OCI-LY7 (cell line): ENCODE results near the gene TMC8. TPM values are rescaled to one million over a fixed set of nuclear protein-coding genes. Genes with fewer than 3 reads are reported as not detected.
A peak's percentile ranks its signal among the peaks of the same experiment; 100 is the strongest.

Experiments used
- BruUV-seq: library from RNA; stranded (reverse); fragments of 400-500 nt; replicated peaks from 2 replicates; lab custom pipeline; 2021; lab: Mats Ljungman, UMichigan
- CTCF ChIA-PET: fragments of 300-600 bp; sonication (Branson Sonifier 250); formaldehyde crosslinking; loops from one replicate; lab custom pipeline; 2022; ENCODE audit warnings: antibody characterized with exemption; ENCODE audit not compliant: unreplicated experiment; lab: Charles Lee
- POLR2A ChIA-PET: fragments of 300-600 bp; sonication (Branson Sonifier 250); formaldehyde crosslinking; loops from one replicate; lab custom pipeline; 2022; ENCODE audit warnings: antibody characterized with exemption; lab: Charles Lee
- DNase-seq: peaks from one replicate; pipeline ENCODE4 v3.0.0-alpha.2; 2015; ENCODE audit warnings: low spot score
- H2AFZ ChIP-seq: fragments of 200-600 bp; sonication (generic), shearing (Covaris generic); 2 replicates; pipeline ENCODE4 v1.6.1; 2014; ENCODE audit warnings: mild to moderate bottlenecking, antibody characterized with exemption, low read length, moderate library complexity
- H3K27ac ChIP-seq: fragments of 200-600 bp; sonication (generic); 2 replicates; pipeline ENCODE4 v1.5.1; 2014; ENCODE audit warnings: mixed run types, low read depth, mild to moderate bottlenecking, moderate library complexity, low read length, inconsistent platforms; ENCODE audit not compliant: poor library complexity, severe bottlenecking
- H3K36me3 ChIP-seq: fragments of 200-600 bp; sonication (generic); 2 replicates; pipeline ENCODE4 v1.6.1; 2014; ENCODE audit warnings: mild to moderate bottlenecking, antibody characterized with exemption, low read length, moderate library complexity, mixed read lengths; ENCODE audit not compliant: insufficient read depth
- H3K4me1 ChIP-seq: fragments of 200-600 bp; sonication (generic); 2 replicates; pipeline ENCODE4 v1.5.1; 2014; ENCODE audit warnings: mild to moderate bottlenecking, low read length; ENCODE audit not compliant: insufficient read depth, poor library complexity, severe bottlenecking
- H3K4me2 ChIP-seq: fragments of 200-600 bp; sonication (generic); 2 replicates; pipeline ENCODE4 v1.6.1; 2014; ENCODE audit warnings: mild to moderate bottlenecking, low read length
- H3K4me3 ChIP-seq: fragments of 200-600 bp; sonication (generic); 2 replicates; pipeline ENCODE4 v1.5.1; 2014; ENCODE audit warnings: mild to moderate bottlenecking, low read depth, low read length; ENCODE audit not compliant: poor library complexity, severe bottlenecking
- H3K79me2 ChIP-seq: fragments of 200-600 bp; sonication (generic); 2 replicates; pipeline ENCODE4 v1.6.1; 2016; ENCODE audit warnings: low read depth, mild to moderate bottlenecking, low read length, moderate library complexity, mixed read lengths; ENCODE audit not compliant: insufficient read depth
- H3K9me2 ChIP-seq: fragments of 200-600 bp; sonication (generic); 2 replicates; pipeline ENCODE4 v1.6.1; 2016; ENCODE audit warnings: mild to moderate bottlenecking, low read length, mixed read lengths; ENCODE audit not compliant: insufficient read depth
- H3K9me3 ChIP-seq: fragments of 200-600 bp; sonication (generic); 2 replicates; pipeline ENCODE4 v1.6.1; 2014; ENCODE audit warnings: mild to moderate bottlenecking, mixed run types, low read length, mixed read lengths
- H4K20me1 ChIP-seq: fragments of 200-600 bp; sonication (generic); 2 replicates; pipeline ENCODE4 v1.6.1; 2014; ENCODE audit warnings: mild to moderate bottlenecking, antibody characterized with exemption, low read length, moderate library complexity, mixed read lengths; ENCODE audit not compliant: insufficient read depth
- EZH2phosphoT487 ChIP-seq: fragments of 200-600 bp; sonication (generic); IDR thresholded peaks from 2 replicates; pipeline ENCODE4 v1.6.1; 2018; ENCODE audit warnings: low read depth, borderline replicate concordance, mild to moderate bottlenecking, mixed run types, antibody characterized with exemption, low read length, moderate library complexity, mixed read lengths
- intact Hi-C: fragments of 100-400 bp; cut with micrococcal nuclease; formaldehyde crosslinking; loops from one replicate; pipeline ENCODE4 v1.10.0; 2022; ENCODE audit not compliant: unreplicated experiment
- total RNA-seq, 2 experiments: library from RNA; depleted of rRNA in 1 of 2; stranded (reverse); fragments of >200 nt in 1 of 2; shearing (Covaris generic) in 1 of 2; gene quantifications; 2 replicates each; pipeline ENCODE4 v1.2.3, GENCODE V29; 2014 to 2022
- TF ChIP-seq, protein P1 (sequence below): fragments of 200-600 bp; sonication (generic); conservative IDR thresholded peaks from 2 replicates; pipeline ENCODE4 v1.5.1; 2014; ENCODE audit warnings: mild to moderate bottlenecking, antibody characterized with exemption, low read length, moderate library complexity, mixed read lengths

The TMC8 gene
- total RNA-seq, 2 experiments from 2014 or later, result 83.8 to 236 TPM

DNA sequence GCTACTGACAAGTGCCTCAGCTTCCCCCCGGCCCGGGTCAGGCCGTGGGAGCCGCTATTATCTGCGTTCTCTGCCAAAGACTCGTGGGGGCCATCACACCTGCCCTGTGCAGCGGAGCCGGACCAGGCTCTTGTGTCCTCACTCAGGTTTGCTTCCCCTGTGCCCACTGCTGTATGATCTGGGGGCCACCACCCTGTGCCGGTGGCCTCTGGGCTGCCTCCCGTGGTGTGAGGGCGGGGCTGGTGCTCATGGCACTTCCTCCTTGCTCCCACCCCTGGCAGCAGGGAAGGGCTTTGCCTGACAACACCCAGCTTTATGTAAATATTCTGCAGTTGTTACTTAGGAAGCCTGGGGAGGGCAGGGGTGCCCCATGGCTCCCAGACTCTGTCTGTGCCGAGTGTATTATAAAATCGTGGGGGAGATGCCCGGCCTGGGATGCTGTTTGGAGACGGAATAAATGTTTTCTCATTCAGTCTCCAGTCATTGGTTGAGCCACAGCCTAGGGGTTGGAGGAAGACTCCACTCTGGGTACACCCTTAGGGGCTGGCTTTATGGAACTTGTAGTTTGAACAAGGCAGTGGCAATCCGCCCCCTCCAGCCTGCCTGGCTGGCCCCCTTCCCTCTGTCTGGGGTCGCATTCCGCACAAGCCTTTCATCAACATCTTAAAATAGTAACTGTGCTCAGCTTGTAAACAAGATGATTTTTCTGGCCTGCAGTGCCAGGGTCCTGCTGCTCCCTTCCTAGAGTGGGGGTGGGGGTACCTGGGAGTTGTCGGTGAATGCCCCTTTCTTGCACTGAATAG, 41.9 kb downstream of the TMC8 start:
- BruUV-seq, result TSS peak; percentile 56
- H2AFZ ChIP-seq, result no peak overlapping the region
- TF ChIP-seq, protein P1, sequence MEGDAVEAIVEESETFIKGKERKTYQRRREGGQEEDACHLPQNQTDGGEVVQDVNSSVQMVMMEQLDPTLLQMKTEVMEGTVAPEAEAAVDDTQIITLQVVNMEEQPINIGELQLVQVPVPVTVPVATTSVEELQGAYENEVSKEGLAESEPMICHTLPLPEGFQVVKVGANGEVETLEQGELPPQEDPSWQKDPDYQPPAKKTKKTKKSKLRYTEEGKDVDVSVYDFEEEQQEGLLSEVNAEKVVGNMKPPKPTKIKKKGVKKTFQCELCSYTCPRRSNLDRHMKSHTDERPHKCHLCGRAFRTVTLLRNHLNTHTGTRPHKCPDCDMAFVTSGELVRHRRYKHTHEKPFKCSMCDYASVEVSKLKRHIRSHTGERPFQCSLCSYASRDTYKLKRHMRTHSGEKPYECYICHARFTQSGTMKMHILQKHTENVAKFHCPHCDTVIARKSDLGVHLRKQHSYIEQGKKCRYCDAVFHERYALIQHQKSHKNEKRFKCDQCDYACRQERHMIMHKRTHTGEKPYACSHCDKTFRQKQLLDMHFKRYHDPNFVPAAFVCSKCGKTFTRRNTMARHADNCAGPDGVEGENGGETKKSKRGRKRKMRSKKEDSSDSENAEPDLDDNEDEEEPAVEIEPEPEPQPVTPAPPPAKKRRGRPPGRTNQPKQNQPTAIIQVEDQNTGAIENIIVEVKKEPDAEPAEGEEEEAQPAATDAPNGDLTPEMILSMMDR, result no peak
- ChIA-PET CTCF (no interaction called here), POLR2A (interaction anchor here (0.6 to 0.9 kb wide), 4 partner anchors 10 to 33 kb away, joined by 3 to 6 read pairs (median 3); no protein-coding TSS in a partner anchor)
- peaks cover 29% of the 10 kb centered on the region for H3K36me3 ChIP-seq
- H4K20me1 ChIP-seq, result no peaks in the 10 kb centered on the region
- no peak overlapping the region for H3K4me3 ChIP-seq
- H3K27ac ChIP-seq, result no peak overlapping the region
- H3K4me2 ChIP-seq, result peak overlapping the region; percentile 57
- no peaks in the 10 kb centered on the region for H3K9me3 ChIP-seq
- H3K79me2 ChIP-seq, result no peaks in the 10 kb centered on the region
- intact Hi-C loops, result loop anchor here (2.0 kb wide), 1 partner anchor 78 kb away; no protein-coding TSS in a partner anchor
- DNase-seq, result peak; percentile 48
- peaks cover 68% of the 10 kb centered on the region for H3K4me1 ChIP-seq
- H3K9me2 ChIP-seq, result no peaks in the 10 kb centered on the region

DNA sequence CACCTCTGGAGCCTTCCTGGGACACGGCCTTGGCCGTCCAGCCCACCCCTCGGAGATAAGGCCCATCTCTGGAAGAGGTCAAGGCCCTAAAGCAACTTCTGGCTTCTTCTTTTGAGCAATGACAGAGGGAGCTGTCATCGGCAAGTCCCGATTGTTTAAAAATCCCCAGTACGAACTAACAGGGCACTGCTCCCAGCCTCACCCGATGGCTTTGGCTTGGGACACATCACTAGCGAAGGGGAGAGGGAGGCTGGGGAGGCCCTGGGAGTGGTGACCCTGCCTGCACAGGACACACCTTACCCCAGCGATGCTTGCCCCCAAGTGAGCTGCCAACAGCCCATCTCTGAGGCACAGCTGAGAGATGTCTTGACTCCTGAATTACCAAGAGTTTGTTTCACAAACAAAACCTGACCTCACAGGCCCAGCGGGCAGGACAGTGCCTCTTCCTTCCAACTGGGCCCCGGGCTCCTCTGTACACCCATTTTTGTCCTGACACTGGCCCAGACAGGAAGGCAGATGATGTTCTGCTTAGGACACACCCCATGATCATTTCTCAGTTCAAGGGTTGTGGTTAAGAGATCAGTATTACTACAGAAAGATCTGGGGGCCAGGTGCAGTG, 42.6 kb downstream of the TMC8 start:
- DNase-seq, result no peak
- H2AFZ ChIP-seq, result no peak overlapping the region
- H3K4me2 ChIP-seq, result peak overlapping the region; percentile 57
- no peaks in the 10 kb centered on the region for H3K9me3 ChIP-seq
- no peaks in the 10 kb centered on the region for H4K20me1 ChIP-seq
- H3K36me3 ChIP-seq, result peaks cover 32% of the 10 kb centered on the region
- ChIA-PET CTCF (no interaction called here), POLR2A (interaction anchor here (0.7 to 0.9 kb wide), 3 partner anchors 9 to 15 kb away, joined by 3 to 6 read pairs (median 3); no protein-coding TSS in a partner anchor)
- no peak overlapping the region for H3K27ac ChIP-seq
- H3K4me1 ChIP-seq, result peaks cover 64% of the 10 kb centered on the region
- no peaks in the 10 kb centered on the region for H3K9me2 ChIP-seq
- no peak overlapping the region for H3K4me3 ChIP-seq
- no peaks in the 10 kb centered on the region for H3K79me2 ChIP-seq
- intact Hi-C loops, result loop anchor here (2.0 kb wide), 1 partner anchor 78 kb away; no protein-coding TSS in a partner anchor
- BruUV-seq, result no TSS peak
- TF ChIP-seq EZH2phosphoT487, result no peak

DNA sequence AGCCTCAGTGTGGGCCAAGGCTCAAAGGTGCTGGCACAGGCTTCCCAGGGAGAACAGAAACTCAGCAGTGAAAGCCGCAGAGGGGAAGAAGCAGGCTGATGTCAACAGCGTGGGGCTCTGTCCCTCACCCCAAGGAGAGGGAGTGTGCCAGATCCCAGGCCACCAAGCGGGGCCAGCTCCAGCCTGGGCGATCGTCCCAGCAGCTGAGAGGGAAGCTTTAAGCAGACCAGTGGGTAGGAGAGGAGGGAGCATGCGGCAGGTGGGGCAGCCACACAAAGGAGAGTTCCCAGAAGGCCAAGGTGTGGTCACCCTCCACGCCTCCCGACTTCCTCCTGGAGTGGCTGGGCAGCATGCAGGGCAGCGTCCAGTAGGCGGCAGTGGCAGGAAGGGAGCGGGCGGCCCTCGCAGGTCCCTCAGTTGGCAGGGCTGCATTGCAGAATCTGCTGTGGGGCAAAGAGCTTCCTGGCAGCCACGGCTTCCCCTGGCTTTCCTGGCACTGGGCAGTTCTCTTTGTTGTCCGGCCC, 43.8 kb downstream of the TMC8 start:
- H3K4me1 ChIP-seq, result peaks cover 57% of the 10 kb centered on the region
- POLR2A ChIA-PET, result no interaction called here
- H3K27ac ChIP-seq, result no peak overlapping the region

More for the DNA sequence above, 43.8 kb downstream of the TMC8 start:
- Histone ChIP-seq H4K20me1 (no peaks in the 10 kb centered on the region), H3K9me2 (no peaks in the 10 kb centered on the region), H3K9me3 (no peaks in the 10 kb centered on the region), H2AFZ (no peak overlapping the region), H3K4me2 (no peak overlapping the region), H3K36me3 (peaks cover 44% of the 10 kb centered on the region), H3K79me2 (no peaks in the 10 kb centered on the region), H3K4me3 (no peak overlapping the region)
- DNase-seq, result no peak
- TSS peak; percentile 75 for BruUV-seq
- CTCF ChIA-PET, result interaction anchor here (0.6 kb wide), 1 partner anchor 217 kb away, joined by 5 read pairs; no protein-coding TSS in a partner anchor
- TF ChIP-seq EZH2phosphoT487, result no peak
- TF ChIP-seq, protein P1, result no peak
- intact Hi-C loops, result no loop called here
